HG02943 (cell line): ENCODE data around the gene POU3F1.

Source experiments
- ATAC-seq: cut with Tn5 transposase; IDR thresholded peaks from one replicate; pipeline ENCODE4 v1.9.1; 2021; ENCODE audit warnings: mild to moderate bottlenecking, low read depth, moderate library complexity; ENCODE audit not compliant: unreplicated experiment

POU3F1 gene

DNA sequence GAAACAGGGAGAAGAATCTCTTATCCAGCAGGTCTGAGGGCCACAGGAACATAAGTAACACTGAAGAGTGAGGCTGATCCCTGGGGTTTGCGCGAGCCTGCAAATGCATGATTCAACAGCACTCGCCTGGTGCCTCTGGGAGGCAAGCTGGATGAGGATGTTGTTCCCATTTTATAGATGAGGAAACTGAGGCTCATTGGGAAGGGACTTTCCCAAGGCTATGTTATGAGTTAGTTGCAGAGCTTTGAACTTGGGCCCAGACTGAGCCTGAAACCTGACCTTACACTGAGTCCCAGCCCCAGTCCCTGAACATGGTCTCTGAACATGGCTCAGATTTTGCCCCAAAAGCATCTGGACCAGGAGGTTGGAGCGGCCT lies 27.7 kb upstream of the POU3F1 start:
- no peak for ATAC-seq

DNA sequence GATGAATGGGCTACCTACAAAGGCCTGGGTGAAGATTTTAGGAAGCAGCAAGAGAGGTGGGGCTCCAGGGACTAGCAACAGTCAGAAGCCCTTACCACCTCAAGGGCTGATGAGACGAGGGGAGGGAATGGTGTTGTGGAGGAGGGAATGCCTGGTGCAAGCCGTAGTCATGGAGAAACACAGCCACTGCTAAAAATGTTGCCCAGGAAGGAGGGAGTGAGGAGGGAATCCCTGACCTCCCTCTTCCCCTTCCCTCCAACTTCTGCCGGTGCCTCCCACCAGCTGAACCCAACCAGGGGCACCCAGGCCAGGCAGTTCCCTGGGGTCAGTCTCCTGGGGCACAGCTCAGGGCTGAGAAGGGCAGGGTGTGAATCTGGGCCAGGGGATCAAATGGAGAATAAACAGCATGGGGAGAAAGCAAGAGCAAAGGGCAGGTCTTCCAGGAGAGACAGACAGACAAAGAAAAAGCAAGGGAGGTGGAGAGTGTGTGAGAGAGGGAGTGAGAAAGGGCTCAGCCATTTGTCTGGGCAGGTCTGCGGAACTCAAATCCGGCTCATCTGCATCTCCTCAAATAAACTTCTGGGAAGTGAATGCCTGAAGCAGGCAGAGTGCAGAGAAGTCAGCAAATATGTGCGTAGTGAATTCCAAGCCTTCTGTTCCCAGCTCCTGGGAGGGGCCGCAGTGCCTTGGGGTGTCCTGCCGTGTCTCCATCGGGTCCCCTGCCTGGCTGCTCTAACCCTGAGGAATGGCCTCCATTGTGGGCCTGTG lies 27.1 kb upstream of the POU3F1 start:
- ATAC-seq, result no peak

DNA sequence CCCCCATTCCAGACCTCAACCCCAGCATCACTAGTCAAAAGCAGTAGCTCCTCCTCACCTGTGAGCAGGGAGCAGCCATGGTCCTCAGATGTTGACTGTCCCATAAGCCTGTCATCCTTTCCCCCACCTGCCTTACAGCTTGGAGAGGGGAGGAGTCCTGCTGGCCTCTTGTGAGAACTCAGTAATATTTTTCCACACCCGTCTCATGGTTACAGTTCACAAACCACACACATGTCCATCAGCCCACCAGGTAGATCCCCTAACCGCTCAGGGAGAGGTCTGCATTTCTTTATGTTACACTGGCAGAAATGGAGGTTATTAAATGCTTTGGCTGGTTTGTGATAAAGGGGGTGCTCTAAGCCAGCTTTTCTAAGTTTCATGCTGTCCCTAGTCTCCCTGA lies 26.3 kb upstream of the POU3F1 start:
- no peak for ATAC-seq

DNA sequence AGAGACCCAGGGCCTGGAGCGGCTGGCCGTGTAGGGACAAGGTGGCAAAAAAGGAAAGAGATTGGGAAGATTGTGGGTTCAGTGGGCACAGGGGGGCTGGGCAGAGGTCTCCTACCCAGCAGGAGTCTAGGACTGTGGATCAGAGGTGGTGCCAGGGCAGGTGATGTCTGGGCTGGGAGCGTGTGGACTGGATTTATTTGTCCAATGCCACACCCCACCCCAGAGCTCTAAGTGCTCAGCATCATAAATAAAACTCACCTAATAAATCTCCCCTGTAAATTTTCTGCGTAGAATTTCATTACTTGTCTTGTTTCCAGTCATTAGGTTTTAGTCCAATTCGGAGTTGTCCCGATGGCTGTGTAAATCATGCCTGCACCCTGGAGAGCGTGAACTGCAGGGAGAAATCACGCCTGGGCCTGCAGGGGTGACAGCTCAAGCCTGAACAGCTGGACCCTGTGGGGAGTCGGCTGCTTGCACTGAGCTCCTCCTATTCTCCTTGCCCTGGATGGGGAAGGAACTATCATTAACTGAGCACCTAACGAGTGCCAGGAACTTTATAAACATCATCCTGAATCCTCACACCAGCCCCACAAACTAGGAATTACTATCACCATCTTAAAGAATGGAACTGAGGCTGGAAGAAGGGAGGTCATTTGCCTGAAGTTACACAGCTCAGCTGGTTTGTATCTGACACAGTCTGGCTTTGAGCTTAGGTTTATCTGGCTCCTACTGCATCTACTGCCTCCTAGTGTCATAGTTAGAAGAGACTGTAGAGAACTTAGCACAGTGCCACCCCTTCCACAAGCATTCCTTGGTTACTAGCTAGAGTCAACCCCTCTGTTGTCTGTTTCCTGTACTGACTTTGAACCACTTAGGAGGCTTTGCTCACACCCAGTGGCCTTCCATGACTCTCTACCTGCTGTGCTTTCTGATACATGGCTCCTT lies 25.0 kb upstream of the POU3F1 start:
- ATAC-seq, result no peak

- no peak for ATAC-seq
Measured at GRCh38 chr1:38068980-38069340, 22.4 kb upstream of the POU3F1 start.

GRCh38 chr1:38068220-38068979 lies 21.8 kb upstream of the POU3F1 start:
- no peak for ATAC-seq

GRCh38 chr1:38064197-38064903 lies 17.8 kb upstream of the POU3F1 start:
- ATAC-seq, result no peak

GRCh38 chr1:38063616-38064015 lies 17.0 kb upstream of the POU3F1 start:
- no peak for ATAC-seq

GRCh38 chr1:38062361-38063288 lies 16.0 kb upstream of the POU3F1 start:
- no peak for ATAC-seq

DNA sequence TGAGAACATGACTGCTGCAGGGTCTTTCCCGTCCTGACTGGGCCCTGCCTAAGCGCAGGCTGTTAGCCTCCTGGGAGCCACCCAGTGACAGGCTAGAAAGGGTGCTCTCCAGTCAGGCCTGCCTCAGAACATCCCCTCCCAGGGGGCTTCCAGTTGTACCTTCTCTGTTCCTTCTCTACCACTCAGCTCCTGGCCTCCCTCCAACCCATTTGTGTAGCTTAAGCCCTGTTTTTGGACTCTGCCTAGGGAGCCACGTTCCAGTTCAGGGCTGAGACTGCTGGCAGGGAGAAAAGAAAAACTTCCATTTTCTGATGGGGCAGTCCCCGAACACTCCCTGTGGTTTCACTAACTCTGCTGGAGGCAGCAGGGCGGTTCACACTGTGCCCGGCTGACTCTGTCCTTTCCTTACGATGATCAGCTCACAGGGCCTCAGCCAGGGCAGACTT lies 15.3 kb upstream of the POU3F1 start:
- no peak for ATAC-seq

DNA sequence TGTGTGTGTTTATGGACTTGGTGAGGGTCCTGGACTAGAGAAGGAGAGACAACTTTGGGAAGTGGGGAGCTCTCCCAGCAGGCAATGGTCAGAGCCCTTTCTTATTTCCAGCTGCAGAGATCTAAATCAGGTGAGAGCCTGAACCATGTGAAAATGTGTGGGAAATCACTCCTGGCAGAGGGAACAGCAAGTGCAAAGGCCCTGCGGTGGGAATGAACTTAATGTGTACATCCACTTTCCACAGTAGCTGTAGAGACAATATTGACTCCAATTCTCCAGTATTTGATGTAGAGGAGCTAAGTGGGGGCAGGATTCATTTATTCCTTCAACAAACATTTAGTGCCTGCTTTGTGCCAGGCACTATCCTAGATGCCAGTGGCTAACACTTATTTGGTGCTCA lies 14.7 kb upstream of the POU3F1 start:
- ATAC-seq, result no peak

- ATAC-seq, result no peak
Measured at GRCh38 chr1:38060498-38060897, 13.9 kb upstream of the POU3F1 start.

GRCh38 chr1:38059635-38060250 lies 13.2 kb upstream of the POU3F1 start:
- no peak for ATAC-seq

- ATAC-seq, result no peak
Measured at GRCh38 chr1:38055965-38056364, 9.4 kb upstream of the POU3F1 start.

DNA sequence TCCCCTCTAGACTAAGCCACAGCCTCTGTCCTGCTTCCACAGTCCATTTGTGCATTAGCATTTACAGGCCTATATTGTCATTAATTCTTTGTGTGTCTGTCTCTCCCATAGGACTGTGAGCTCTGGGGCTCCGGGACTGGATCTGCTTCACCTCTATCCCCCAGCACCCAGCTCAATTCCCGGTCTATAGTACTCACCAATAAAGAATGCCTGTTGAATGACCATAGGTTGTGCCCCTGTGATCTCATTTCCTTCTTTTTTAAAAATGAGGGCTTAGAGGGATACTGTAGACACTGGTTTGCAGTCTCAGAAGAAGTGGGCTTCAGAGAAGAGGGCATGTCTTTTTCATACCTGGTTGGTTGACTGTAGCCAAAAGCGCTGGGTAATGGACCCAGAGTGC lies 8.8 kb upstream of the POU3F1 start:
- ATAC-seq, result no peak

DNA sequence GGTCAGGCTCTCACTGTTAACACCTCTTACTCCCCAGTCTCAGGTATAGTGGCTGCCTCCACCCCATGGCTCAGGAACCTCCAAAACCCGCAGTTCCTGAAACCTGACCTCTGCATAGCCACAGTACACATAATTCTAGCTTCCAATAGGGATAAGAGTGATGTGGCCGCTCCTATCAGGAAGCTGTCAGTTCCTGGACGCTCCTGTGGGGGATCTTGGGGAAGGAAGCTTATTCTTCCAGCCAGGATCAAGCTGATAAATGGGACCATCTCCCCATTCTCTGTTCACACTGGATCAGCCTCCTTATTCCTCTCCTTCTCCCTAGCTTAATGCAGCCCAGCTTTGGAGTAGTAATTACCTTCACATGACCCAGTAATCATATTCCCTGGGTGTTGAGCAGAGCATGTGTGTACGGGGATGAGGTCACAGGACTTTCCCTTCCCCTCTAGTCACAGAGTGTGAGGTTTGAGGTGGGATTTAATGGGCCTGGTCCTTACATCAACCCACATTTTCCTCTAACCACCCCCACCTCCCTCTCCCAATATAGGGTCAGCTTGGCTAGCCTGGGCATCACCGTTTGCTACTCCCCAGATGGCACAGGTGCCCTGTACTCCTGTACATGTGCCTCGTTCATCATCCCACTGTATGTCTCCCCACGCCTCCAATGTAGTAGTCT lies 7.0 kb upstream of the POU3F1 start:
- no peak for ATAC-seq

GRCh38 chr1:38052750-38053415 lies 6.3 kb upstream of the POU3F1 start:
- peak; percentile 46 for ATAC-seq

DNA sequence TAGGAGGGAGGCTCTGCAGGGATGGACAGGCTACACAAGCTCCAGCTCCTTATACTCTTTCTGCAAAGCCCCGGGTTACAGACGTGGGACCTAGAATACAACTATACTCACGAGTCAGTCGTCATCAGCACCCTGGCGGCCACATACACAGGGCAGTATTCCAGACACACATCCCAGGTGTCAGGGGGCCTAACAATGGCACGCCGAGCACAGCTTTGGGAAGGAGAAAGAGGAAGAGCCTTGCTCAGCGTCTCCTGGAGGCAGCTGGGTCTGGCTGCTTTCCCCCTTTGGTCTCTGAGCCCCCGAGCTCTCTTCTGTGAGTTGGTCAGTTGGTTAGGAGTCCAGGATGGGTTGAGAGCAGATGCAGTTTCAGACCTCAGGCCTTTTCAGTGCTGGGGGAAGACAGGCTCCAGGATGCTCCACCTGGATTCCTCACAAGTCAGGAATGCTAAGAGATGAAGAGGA lies 4.5 kb upstream of the POU3F1 start:
- ATAC-seq, result no peak
